GM19452 (cell line): ENCODE results near the gene PIP5K1C.
"Not testable (repeated sequence)": the region's sequence is repeated elsewhere in the genome, so short reads cannot be mapped to it uniquely, and the experiment has no call there.

Experiments used
- ATAC-seq: cut with Tn5 transposase; IDR thresholded peaks from one replicate; pipeline ENCODE4 v1.9.1; 2021; ENCODE audit not compliant: unreplicated experiment

The PIP5K1C gene

DNA sequence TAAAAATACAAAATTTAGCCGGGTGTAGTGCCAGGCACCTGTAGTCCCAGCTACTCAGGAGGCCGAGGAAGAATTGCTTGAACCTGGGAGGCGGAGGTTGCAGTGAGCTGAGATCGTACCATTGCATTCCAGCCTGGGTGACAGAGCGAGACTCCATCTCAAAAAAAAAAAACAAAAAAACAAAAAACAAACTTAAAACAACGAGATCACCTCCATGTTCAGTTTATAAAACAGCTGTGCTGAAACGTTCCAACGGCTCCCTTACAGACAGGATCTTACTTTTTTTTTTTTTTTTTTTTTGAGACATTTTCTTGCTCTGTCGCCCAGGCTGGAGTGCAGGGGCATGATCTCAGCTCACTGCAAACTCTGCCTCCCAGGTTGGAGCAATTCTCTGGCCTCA lies 71.5 kb downstream of the PIP5K1C start:
- ATAC-seq: not testable (repeated sequence)

- no peak for ATAC-seq
Measured at GRCh38 chr19:3627351-3627723, 72.9 kb downstream of the PIP5K1C start.

- ATAC-seq: peak; percentile 88
Measured at GRCh38 chr19:3626473-3627350, 73.6 kb downstream of the PIP5K1C start, which contains the start of gene CACTIN. Gene CACTIN (minus strand): TSS chr19:3626790. CDS start chr19:3626762, 28 bp downstream.

- no peak for ATAC-seq
Measured at GRCh38 chr19:3625996-3626472, 74.2 kb downstream of the PIP5K1C start.

GRCh38 chr19:3623716-3624115 lies 76.6 kb downstream of the PIP5K1C start:
- no peak for ATAC-seq

GRCh38 chr19:3622224-3622623 lies 78.0 kb downstream of the PIP5K1C start:
- ATAC-seq: no peak

GRCh38 chr19:3621689-3622088 lies 78.6 kb downstream of the PIP5K1C start:
- ATAC-seq: no peak

DNA sequence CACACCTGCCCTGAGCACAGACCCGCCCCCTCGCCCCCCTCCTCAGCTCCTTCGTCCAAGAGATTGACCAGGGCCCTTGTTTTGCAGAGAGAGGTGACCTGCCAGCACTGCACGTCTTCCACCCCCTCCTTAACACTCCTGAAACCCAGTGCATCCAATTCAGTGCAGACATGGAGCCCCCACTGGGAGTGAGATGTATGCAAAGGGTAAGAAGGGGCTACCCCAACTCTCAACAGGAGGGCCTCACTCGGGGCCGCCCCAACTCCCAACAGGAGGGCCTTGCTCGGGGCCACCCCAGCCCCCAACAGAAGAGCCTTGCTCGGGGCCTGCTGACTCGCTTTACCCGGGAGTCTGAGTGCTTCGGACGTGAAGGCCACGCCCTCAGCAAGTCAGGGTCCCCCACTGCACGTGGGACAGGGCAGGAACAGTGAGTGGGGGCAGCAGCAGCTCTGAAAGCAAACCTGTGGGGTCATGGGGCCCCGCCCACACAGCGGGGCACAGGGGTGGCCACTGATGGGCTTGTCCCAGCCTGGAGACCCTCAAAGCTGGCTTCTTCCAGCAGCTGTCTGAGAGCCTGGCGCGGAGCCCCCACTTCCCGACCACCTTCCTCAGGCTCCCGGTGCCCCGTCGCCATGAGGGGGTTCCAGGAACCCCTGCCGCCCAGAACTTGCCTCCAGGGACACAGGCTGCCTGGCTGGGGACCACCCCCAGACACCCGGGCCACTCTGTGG lies 79.3 kb downstream of the PIP5K1C start:
- no peak for ATAC-seq

DNA sequence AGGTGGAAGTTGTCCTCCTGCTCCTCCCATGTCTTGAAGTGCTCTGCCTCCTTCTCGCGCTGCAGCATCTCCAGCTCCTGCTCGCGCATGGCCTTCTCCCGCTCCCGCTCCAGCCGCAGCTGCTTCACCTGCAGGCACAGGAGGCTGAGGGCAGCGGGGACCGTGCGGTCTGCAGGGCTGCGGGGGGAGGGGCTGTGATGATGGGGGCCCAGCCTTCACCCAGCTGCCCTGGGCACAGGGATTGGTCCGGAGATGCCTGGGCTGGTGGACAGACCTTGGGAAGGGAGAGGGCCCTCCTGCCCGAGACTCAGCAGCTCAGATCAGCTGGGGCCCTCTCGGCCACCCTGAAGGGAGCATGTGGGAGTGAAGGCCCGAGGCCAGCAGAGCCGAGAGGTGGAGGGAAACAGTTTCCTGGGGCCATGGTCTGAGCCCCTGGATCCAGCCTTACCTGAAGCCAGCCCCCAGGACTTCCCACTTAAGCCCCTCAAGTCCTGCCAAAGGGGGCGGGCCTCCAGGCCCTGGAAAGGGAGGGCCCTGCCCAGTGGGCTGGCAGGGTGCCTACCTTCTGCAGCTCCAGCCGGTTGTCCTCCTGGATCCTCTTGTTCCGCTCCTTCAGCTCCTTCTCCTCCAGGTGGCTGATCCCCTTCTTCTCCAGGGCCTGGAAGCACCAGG lies 80.0 kb downstream of the PIP5K1C start:
- no peak for ATAC-seq

DNA sequence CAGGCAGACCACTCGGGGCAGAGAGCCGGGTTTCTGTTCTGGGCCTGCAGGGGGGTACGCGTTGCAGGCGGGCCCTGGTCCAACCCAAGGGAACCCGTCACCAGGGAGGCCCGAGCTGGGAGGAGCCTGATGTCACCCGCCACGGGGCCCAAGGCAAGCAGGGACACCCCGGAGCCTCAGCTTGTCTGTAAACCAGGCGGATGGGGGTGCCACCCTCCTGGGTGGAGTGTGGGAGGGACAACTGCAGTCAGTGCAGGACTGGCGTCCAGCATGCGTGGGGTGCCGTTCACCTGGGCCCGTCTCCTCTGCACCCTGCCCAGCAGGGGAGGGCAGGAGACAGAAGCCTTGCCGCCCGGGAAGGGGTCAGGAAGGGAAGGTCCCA lies 80.6 kb downstream of the PIP5K1C start:
- ATAC-seq: no peak

- no peak for ATAC-seq
Measured at GRCh38 chr19:3618811-3619630, 81.2 kb downstream of the PIP5K1C start.

DNA sequence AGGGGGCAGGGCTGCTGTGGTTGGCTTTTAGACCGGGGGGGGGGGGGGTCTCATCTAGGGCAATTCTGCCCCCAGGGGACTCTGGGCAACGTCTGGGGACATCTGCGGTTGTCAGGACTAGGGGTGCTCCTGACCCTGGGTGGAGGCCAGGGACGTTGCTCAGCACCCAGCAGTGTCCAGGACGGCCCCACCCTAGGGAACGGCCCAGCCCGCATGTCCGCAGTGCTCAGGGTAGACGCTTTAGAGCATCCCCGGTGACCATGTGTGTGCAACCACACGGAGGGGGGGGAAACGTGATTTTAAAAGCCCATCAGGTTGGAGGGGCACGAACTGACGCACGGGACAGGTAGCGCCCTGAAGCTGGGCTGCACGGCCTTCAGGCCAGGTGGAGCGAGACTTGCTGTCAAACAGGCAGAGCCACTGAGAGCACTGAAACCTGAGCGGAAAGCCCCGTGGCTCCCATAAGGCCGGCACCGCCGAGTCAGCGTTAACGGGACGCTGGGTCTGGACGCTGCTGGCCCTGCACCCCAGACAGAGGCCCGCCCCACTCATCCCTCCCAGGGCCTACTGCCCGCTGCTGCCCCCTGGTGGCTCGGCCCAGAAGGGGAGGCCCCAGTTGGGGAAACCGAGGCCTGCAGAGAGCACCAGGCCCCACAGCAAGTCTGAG lies 82.0 kb downstream of the PIP5K1C start:
- ATAC-seq: no peak

DNA sequence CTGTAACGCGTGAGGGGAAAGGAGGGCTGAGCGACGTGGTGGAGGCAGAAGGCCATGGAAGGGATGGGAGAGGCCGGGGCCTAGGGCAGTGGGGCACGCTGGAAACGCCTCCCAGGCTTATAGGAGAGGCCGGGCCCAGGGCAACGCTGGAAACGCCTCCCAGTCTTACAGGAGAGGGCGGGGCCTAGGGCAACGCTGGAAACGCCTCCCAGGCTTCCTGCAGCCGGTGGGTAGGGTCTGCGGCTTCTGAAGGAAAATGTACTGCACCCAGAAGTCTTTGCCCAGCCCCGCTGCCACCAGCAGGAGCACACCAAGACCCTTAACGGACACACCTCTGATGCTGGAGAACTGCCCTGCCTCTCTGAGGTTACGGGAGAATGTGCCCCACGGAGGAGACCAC lies 82.8 kb downstream of the PIP5K1C start:
- no peak for ATAC-seq

- ATAC-seq: no peak
Measured at GRCh38 chr19:3615524-3616135, 84.6 kb downstream of the PIP5K1C start.

DNA sequence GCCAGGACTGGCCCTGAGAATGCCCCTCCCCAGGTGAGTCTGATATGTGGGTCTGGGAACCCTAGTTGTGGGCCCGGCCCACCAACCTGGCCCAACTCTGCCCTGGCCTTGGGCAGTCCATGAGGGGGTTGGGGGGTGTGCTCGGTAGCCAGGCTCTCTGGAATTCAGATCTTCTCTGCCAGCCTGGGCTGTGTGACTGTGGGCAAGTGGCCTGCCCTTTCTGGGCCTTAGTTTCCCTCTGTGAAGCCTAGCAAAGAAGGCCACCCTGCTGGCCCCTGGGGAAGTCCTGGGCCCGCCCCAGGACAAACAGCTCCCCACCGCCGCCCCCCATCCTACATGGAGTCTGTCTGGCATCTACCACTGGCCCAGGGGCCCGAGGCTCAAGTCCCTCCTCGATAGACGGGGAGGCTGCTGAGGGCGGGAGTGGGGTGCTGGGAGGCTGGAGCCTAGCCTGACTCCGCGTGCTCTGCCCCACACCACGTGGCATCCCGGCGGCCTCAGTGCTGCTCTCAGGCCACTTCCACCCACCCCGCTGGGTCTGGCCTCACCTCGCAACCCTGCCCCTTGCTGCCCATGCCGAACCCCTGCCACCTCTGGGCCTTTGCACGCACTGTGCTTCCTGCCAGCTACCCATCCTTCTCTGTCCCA lies 85.3 kb downstream of the PIP5K1C start:
- ATAC-seq: no peak

DNA sequence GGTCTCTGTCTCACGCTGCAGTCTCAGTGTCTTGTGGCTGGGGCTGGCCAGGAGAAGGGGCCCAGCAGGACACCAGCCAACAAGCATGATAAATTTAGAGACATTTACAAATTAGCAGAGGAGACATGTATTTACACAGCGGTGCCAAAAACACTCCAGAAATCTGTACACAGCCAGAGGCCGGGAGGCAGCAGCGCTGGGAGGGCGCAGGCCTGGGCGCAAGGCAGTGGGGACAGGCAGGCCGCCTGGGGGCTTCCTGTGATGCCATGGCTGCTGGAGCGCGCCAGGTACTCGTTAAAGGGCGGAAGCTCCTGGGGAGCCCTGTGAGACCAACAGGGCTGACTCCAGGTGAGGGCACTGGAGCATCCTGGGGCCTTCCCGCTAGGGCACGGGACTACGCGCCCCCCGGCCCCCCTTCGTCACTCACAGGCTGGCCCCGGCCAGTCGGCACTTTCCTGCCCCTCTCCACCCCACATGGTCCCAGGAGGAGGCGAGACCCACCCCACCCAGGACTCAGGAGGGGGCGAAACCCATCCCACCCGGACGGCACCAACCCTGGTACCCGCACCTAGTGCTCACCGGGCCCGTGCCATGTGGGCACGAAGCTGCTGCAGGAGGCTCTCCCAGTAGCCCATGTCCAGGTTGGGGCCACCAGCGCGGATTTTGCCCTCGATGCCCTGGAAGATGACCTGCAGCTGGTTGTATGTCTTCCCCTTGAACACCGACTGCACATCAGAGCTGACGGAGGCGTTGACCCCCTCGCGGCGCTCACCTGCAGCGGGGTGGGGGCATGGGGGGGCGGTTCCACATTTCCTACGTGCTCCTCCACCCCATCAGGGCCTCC lies 86.2 kb downstream of the PIP5K1C start:
- no peak for ATAC-seq

DNA sequence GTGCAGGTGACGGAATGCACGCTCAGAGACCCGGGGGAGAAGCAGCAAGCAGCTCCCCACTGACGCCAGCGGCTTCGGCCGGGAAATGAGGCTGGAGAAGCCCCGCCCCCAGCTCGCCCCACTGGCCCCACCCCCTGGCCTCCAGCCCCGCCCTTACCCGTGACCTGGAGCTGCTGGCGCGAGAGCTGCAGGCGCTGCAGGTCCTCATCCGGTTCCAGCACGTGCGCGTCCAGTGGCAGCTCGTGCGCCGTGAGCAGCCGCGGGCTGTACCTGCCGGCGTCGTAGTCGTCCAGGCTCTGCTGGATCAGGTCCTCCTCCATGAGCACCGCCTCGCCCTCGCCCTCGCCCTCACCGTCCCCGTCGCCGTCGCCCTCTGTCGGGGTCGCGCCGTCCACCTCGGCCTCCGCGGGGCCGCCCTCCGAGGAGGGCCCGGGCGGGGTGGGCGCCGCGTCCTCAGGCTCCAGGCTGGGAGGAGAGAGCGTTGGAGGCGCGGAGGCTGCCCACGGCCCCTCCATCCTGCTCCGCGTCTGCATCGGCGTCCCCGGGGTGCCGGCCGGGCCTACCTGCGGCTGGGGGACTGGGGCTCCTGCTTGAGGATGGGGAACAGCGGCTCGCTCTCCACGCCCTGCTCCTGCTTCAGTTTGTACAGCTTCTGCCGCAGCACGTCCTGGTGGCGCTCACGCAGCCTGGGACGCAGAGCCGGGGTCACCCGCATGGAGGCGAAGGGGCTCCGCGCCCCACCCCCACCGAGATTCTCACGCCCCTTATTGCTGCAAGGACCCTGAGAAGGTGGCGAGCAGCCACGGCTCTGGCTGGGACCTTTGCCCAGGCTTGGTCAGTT lies 87.1 kb downstream of the PIP5K1C start:
- no peak for ATAC-seq
